H1 (cell line): ENCODE measurements around the gene TYMS. TPM values are rescaled to one million over a fixed set of nuclear protein-coding genes. Genes with fewer than 3 reads are reported as not detected.

Experiments used
- CTCF ChIA-PET: fragments of 300-600 bp; sonication (Branson Sonifier 250); formaldehyde crosslinking; loops from one replicate; lab custom pipeline; 2021; ENCODE audit not compliant: partially characterized antibody; lab: Charles Lee
- POLR2A ChIA-PET: fragments of 300-600 bp; sonication (Branson Sonifier 250); formaldehyde crosslinking; loops from one replicate; lab custom pipeline; 2021; ENCODE audit warnings: inconsistent platforms; ENCODE audit not compliant: partially characterized antibody; lab: Charles Lee
- DNase-seq, 2 experiments: peaks; one replicate each; pipeline versions ENCODE4 v3.0.0 to v3.0.0-alpha.2; 2010 to 2022; ENCODE audit warnings: low spot score in 2 of 2, low read depth in 1 of 2, mixed read lengths in 1 of 2
- FAIRE-seq: peaks from 2 replicates; lab custom pipeline; 2011; peaks lifted over from hg19 to GRCh38; lab: Jason Lieb, UNC
- H2AFZ ChIP-seq: 2 replicates; pipeline ENCODE4 v1.8.1; 2012; ENCODE audit warnings: low read length, inconsistent platforms
- H2AK5ac ChIP-seq: 2 replicates; pipeline ENCODE4 v1.6.1; 2013; ENCODE audit warnings: low read depth, low read length
- H2BK120ac ChIP-seq: replicated peaks from 2 replicates; pipeline ENCODE3; 2013; ENCODE audit warnings: low read depth, low read length, inconsistent platforms
- H2BK12ac ChIP-seq: 2 replicates; pipeline ENCODE4 v1.6.1; 2013; ENCODE audit warnings: low read depth, low read length
- H2BK15ac ChIP-seq: 2 replicates; pipeline ENCODE4 v1.6.1; 2013; ENCODE audit warnings: low read length
- H2BK20ac ChIP-seq: 2 replicates; pipeline ENCODE4 v1.6.1; 2013; ENCODE audit warnings: low read length
- H2BK5ac ChIP-seq: 2 replicates; pipeline ENCODE4 v1.6.1; 2013; ENCODE audit warnings: low read depth, low read length
- H3K14ac ChIP-seq: 2 replicates; pipeline ENCODE4 v1.6.1; 2013; ENCODE audit warnings: inconsistent platforms; ENCODE audit not compliant: insufficient read length
- H3K18ac ChIP-seq: 2 replicates; pipeline ENCODE4 v1.6.1; 2013; ENCODE audit warnings: low read length; ENCODE audit errors: extremely low read depth
- H3K23ac ChIP-seq: 2 replicates; pipeline ENCODE4 v1.6.1; 2013; ENCODE audit warnings: inconsistent platforms; ENCODE audit not compliant: insufficient read length
- H3K23me2 ChIP-seq: 2 replicates; pipeline ENCODE4 v1.6.1; 2013; ENCODE audit warnings: low read depth, low read length
- H3K27ac ChIP-seq: 2 replicates; pipeline ENCODE4 v1.6.1; 2011; ENCODE audit warnings: low read depth, low read length, inconsistent platforms
- H3K27me3 ChIP-seq, 4 experiments: replicated peaks in 1 of 4; 1 replicate in 1 of 4; 2 replicates in 3 of 4; pipeline versions ENCODE4 v1.6.1 to v1.8.1; 2011 to 2013; ENCODE audit warnings: low read length in 3 of 4, mild to moderate bottlenecking in 3 of 4, inconsistent platforms in 2 of 4, mixed read lengths in 2 of 4, moderate library complexity in 1 of 4; ENCODE audit not compliant: control insufficient read depth in 3 of 4, insufficient read depth in 3 of 4; ENCODE audit errors: extremely low read depth in 1 of 4
- H3K36me3 ChIP-seq, 4 experiments: 2 replicates each; pipeline versions ENCODE4 v1.6.1 to v1.8.1; 2011 to 2013; ENCODE audit warnings: mild to moderate bottlenecking in 4 of 4, low read length in 3 of 4, moderate library complexity in 2 of 4, control low read depth in 1 of 4, inconsistent platforms in 1 of 4; ENCODE audit not compliant: insufficient read depth in 4 of 4, control insufficient read depth in 2 of 4
- H3K4ac ChIP-seq: replicated peaks from 2 replicates; pipeline ENCODE3; 2013; ENCODE audit warnings: low read length, low read depth, mixed read lengths, inconsistent platforms; ENCODE audit not compliant: insufficient read length
- H3K4me1 ChIP-seq, 4 experiments: replicated peaks in 1 of 4; 1 replicate in 1 of 4; 2 replicates in 3 of 4; pipeline versions ENCODE4 v1.6.1 to v1.8.1; 2011 to 2013; ENCODE audit warnings: low read length in 3 of 4, inconsistent platforms in 2 of 4, mixed read lengths in 1 of 4; ENCODE audit not compliant: insufficient read depth in 4 of 4, control insufficient read depth in 3 of 4
- H3K4me2 ChIP-seq, 2 experiments: 2 replicates each; pipeline versions ENCODE4 v1.6.1 to v1.8.1; 2011 to 2013; ENCODE audit warnings: low read depth in 2 of 2, low read length in 2 of 2, control low read depth in 1 of 2, inconsistent platforms in 1 of 2, mild to moderate bottlenecking in 1 of 2; ENCODE audit not compliant: insufficient read depth in 1 of 2
- H3K4me3 ChIP-seq, 4 experiments: fragments of 200-600, 300-600 bp in 1 of 4; sonication (generic), shearing (Covaris generic), sonication (Bioruptor Twin) in 1 of 4; 2 replicates each; pipeline versions ENCODE4 v1.5.1 to v1.8.1; 2011 to 2016; ENCODE audit warnings: low read length in 4 of 4, low read depth in 3 of 4, control low read depth in 2 of 4, inconsistent platforms in 2 of 4, mild to moderate bottlenecking in 2 of 4, mixed read lengths in 1 of 4, moderate library complexity in 1 of 4; ENCODE audit not compliant: insufficient read depth in 2 of 4; ENCODE audit errors: extremely low read depth in 1 of 4
- H3K56ac ChIP-seq: replicated peaks from 2 replicates; pipeline ENCODE3; 2013; ENCODE audit warnings: low read depth, mild to moderate bottlenecking, mixed read lengths, low read length, inconsistent platforms; ENCODE audit not compliant: insufficient read length
- H3K79me1 ChIP-seq: 2 replicates; pipeline ENCODE4 v1.6.1; 2013; ENCODE audit warnings: low read depth, low read length, control low read depth
- H3K79me2 ChIP-seq, 2 experiments: 2 replicates each; pipeline versions ENCODE4 v1.6.1 to v1.8.1; 2012 to 2013; ENCODE audit warnings: low read length in 2 of 2, mild to moderate bottlenecking in 2 of 2, inconsistent platforms in 1 of 2; ENCODE audit not compliant: insufficient read depth in 2 of 2, control insufficient read depth in 1 of 2
- H3K9ac ChIP-seq, 4 experiments: replicated peaks in 1 of 4; 1 replicate in 1 of 4; 2 replicates in 3 of 4; pipeline versions ENCODE4 v1.6.1 to v1.8.1; 2011 to 2013; ENCODE audit warnings: low read depth in 3 of 4, low read length in 3 of 4, control low read depth in 2 of 4, mild to moderate bottlenecking in 2 of 4, moderate library complexity in 2 of 4, inconsistent platforms in 1 of 4; ENCODE audit errors: extremely low read depth in 1 of 4
- H3K9me3 ChIP-seq, 2 experiments: 2 replicates each; pipeline versions ENCODE4 v1.6.1 to v1.8.1; 2012 to 2013; ENCODE audit warnings: mild to moderate bottlenecking in 2 of 2, moderate library complexity in 2 of 2, control low read depth in 1 of 2, inconsistent platforms in 1 of 2, low read depth in 1 of 2, low read length in 1 of 2, mixed read lengths in 1 of 2; ENCODE audit not compliant: insufficient read depth in 2 of 2
- H4K20me1 ChIP-seq, 2 experiments: replicated peaks in 1 of 2; 2 replicates each; pipeline versions ENCODE3 to v1.8.1; 2011 to 2013; ENCODE audit warnings: inconsistent platforms in 2 of 2, low read length in 2 of 2, mild to moderate bottlenecking in 1 of 2; ENCODE audit not compliant: insufficient read depth in 2 of 2, control insufficient read depth in 1 of 2
- H4K5ac ChIP-seq: 2 replicates; pipeline ENCODE4 v1.6.1; 2013; ENCODE audit warnings: low read length, low read depth, mixed read lengths, inconsistent platforms; ENCODE audit not compliant: insufficient read length
- H4K8ac ChIP-seq: 2 replicates; pipeline ENCODE4 v1.8.0; 2013; ENCODE audit warnings: mild to moderate bottlenecking, moderate library complexity, low read length, inconsistent platforms; ENCODE audit not compliant: insufficient read depth; ENCODE audit errors: extremely low read depth
- H4K91ac ChIP-seq: replicated peaks from 2 replicates; pipeline ENCODE3; 2013; ENCODE audit warnings: low read length, mixed read lengths, inconsistent platforms; ENCODE audit not compliant: insufficient read length
- CBX5 ChIP-seq: fragments of 300-800, 300-1000 bp; sonication (generic); IDR thresholded peaks from 2 replicates; pipeline ENCODE4 v1.7.1; 2016; ENCODE audit warnings: antibody characterized with exemption, low read length, low read depth
- CBX8 ChIP-seq: fragments of 300-800, 300-1000 bp; sonication (generic); IDR thresholded peaks from 2 replicates; pipeline ENCODE4 v1.7.1; 2016; ENCODE audit warnings: low read depth, low read length, borderline replicate concordance
- CHD1 ChIP-seq: IDR thresholded peaks from 2 replicates; pipeline ENCODE4 v1.6.1; 2012; ENCODE audit warnings: low read depth, low read length, improper control_type of control experiment
- EGR1 ChIP-seq: IDR thresholded peaks from 2 replicates; pipeline ENCODE4 v1.6.1; 2011; ENCODE audit warnings: low read depth, low read length, borderline replicate concordance
- GABPA ChIP-seq: IDR thresholded peaks from 2 replicates; pipeline ENCODE4 v1.6.1; 2011; ENCODE audit warnings: mild to moderate bottlenecking, low read length, moderate library complexity, borderline replicate concordance; ENCODE audit not compliant: insufficient read depth
- KDM1A ChIP-seq: fragments of 200-600, 300-600 bp; sonication (generic); IDR thresholded peaks from 2 replicates; pipeline ENCODE4 v1.7.1; 2016; ENCODE audit warnings: mild to moderate bottlenecking, low read length, borderline replicate concordance
- KDM5A ChIP-seq: fragments of 200-600 bp; IDR thresholded peaks from 2 replicates; pipeline ENCODE4 v1.7.1; 2012; ENCODE audit warnings: mild to moderate bottlenecking, low read length, inconsistent platforms, mixed read lengths
- NRF1 ChIP-seq: IDR thresholded peaks from 2 replicates; pipeline ENCODE4 v1.6.1; 2011; ENCODE audit warnings: mild to moderate bottlenecking, low read depth, low read length, improper control_type of control experiment
- SP4 ChIP-seq: IDR thresholded peaks from 2 replicates; pipeline ENCODE4 v1.6.1; 2012; ENCODE audit warnings: low read length, inconsistent platforms
- SRF ChIP-seq: IDR thresholded peaks from 2 replicates; pipeline ENCODE4 v1.6.1; 2011; ENCODE audit warnings: mild to moderate bottlenecking, low read depth, low read length, moderate library complexity
- SUZ12 ChIP-seq: fragments of 200-600 bp; sonication (generic); IDR thresholded peaks from 2 replicates; pipeline ENCODE4 v1.6.1; 2012; ENCODE audit warnings: mild to moderate bottlenecking, inconsistent platforms, low read length, moderate library complexity, mixed read lengths
- TAF7 ChIP-seq: optimal IDR thresholded peaks from 2 replicates; pipeline ENCODE3; 2011; ENCODE audit warnings: low read depth, mild to moderate bottlenecking, inconsistent platforms, low read length, moderate library complexity, borderline replicate concordance
- TCF12 ChIP-seq: IDR thresholded peaks from 2 replicates; pipeline ENCODE4 v1.6.1; 2011; ENCODE audit warnings: low read depth, mild to moderate bottlenecking, low read length
- WGBS, 2 experiments: shearing (Covaris generic) in 1 of 2; methylation state at CpG; one replicate each; pipeline versions ENCODE4 v1.1.6 to v1.1.7; 2013 to 2015; ENCODE audit warnings: low lambda C conversion rate in 2 of 2, mixed read lengths in 2 of 2, inconsistent platforms in 1 of 2, low coverage in 1 of 2, missing lambda C conversion rate in 1 of 2; ENCODE audit not compliant: insufficient replicate concordance in 2 of 2, insufficient coverage in 1 of 2, insufficient read length in 1 of 2; ENCODE audit errors: extremely low coverage in 1 of 2, missing lambda C conversion rate in 1 of 2; 5-methylcytosine and 5-hydroxymethylcytosine counted together
- polyA plus RNA-seq, 7 experiments: library from polyadenylated mRNA; depleted of rRNA in 3 of 7; stranded (reverse) in 5 of 7; unstranded in 2 of 7; fragments of >200 nt in 5 of 7; fragments of 200-250 nt in 2 of 7; gene quantifications; 1 replicate in 5 of 7; 2 replicates in 1 of 7; 4 replicates in 1 of 7; pipeline versions ENCODE4 v1.2.1 to v1.2.3, GENCODE V29; 2011 to 2013; ENCODE audit warnings: missing spikeins in 2 of 7, mixed read lengths in 2 of 7
- total RNA-seq: library from RNA; stranded (reverse); fragmentation: NEBNext Ultra II Directional; extraction: Animal tissue kit (Norgen Biotek cat#: 25700); gene quantifications from 2 replicates; pipeline ENCODE4 v1.2.1, GENCODE V29; 2021
- TF ChIP-seq, protein P1 (sequence below): IDR thresholded peaks from 2 replicates; pipeline ENCODE4 v1.6.1; 2011; ENCODE audit warnings: low read length, improper control_type of control experiment

Gene TYMS
- total and polyA plus RNA-seq, 2 of the 8 experiments (the other 6 are each of a cell fraction or from before 2014, with no cell fraction given), result 91.9 to 110 TPM

DNA sequence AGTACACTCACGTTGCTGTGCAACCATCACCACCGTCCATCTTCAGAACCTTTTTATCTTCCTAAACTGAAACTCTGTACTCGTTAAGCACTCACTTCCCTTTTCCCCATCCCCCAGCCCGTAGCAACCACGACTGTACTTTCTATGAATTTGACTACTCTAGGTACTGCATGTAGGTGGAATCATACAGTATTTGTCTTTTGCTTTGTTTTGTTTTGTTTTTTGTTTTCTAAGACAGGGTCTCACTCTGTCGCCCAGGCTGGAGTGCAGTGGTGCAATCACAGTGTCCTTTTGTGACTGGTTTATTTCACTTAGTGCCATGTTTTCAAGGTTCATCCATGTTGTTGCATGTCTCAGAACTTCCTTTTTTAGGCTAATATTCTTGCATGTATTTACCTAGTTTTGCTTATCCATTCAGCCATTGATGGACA, 7.0 kb upstream of the TYMS start:
- Histone ChIP-seq H2BK20ac (no peak overlapping the region), H2BK15ac (no peak overlapping the region), H3K4me1 (no peaks in the 10 kb centered on the region; a peak in 1 of 7 replicates), H3K36me3 (no peaks in the 10 kb centered on the region; a peak in 1 of 8 replicates), H4K8ac (no peak overlapping the region), H3K23me2 (no peaks in the 10 kb centered on the region; the same call in 1 of the 2 replicates), H3K9me3 (no peaks in the 10 kb centered on the region), H2BK5ac (no peak overlapping the region), H2BK120ac (no peak overlapping the region), H3K23ac (no peak overlapping the region), H3K4me2 (no peak overlapping the region), H2BK12ac (no peak overlapping the region), H3K27me3 (no peaks in the 10 kb centered on the region), H3K79me2 (peaks cover 0 to 13% of the 10 kb centered on the region in 2 experiments; a peak in 1 of 4 replicates), H3K9ac (no peak overlapping the region), H3K27ac (no peak overlapping the region), H2AK5ac (no peak overlapping the region), H4K91ac (no peak overlapping the region), H3K4ac (no peak overlapping the region), H3K4me3 (no peak overlapping the region), H3K56ac (no peak overlapping the region), H3K14ac (no peak overlapping the region), H4K5ac (no peak overlapping the region), H2AFZ (no peak overlapping the region), H3K18ac (no peak overlapping the region), H4K20me1 (peaks cover 2 to 4% of the 10 kb centered on the region in 2 experiments), H3K79me1 (0 out of 2 replicates have a peak, but pooled peaks cover 3% of the 10 kb centered on the region)
- WGBS, 2 experiments, result 85% methylated on average over 6 of the region's 6 CpGs; no CpG with 5 or more reads in 1 of the 2 experiments
- DNase-seq, result no peak
- POLR2A ChIA-PET, result no interaction called here
- no peak for FAIRE-seq
- CTCF ChIA-PET, result no interaction called here
- TF ChIP-seq KDM1A (no peak), CBX5 (no peak), EGR1 (no peak), KDM5A (no peak), TCF12 (no peak), CBX8 (no peak), CHD1 (no peak), SRF (no peak), SP4 (no peak), GABPA (no peak), TAF7 (no peak), SUZ12 (no peak), NRF1 (no peak)
- TF ChIP-seq, protein P1, sequence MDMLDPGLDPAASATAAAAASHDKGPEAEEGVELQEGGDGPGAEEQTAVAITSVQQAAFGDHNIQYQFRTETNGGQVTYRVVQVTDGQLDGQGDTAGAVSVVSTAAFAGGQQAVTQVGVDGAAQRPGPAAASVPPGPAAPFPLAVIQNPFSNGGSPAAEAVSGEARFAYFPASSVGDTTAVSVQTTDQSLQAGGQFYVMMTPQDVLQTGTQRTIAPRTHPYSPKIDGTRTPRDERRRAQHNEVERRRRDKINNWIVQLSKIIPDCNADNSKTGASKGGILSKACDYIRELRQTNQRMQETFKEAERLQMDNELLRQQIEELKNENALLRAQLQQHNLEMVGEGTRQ, result no peak
